H9 (cell line): ENCODE data around the gene QDPR. TPM values are rescaled to one million over a fixed set of nuclear protein-coding genes. Genes with fewer than 3 reads are reported as not detected.

Experiments
- DNase-seq: peaks from one replicate; pipeline ENCODE4 v3.0.0-alpha.2; 2017
- H2AFZ ChIP-seq: one replicate; pipeline ENCODE4 v1.6.1; 2013; ENCODE audit warnings: mild to moderate bottlenecking, low read length, control low read depth, moderate library complexity
- H2AK5ac ChIP-seq: 2 replicates; pipeline ENCODE4 v1.6.1; 2013; ENCODE audit warnings: low read length, control low read depth, mixed read lengths; ENCODE audit not compliant: insufficient read length
- H2BK120ac ChIP-seq: one replicate; pipeline ENCODE4 v1.6.1; 2013; ENCODE audit warnings: low read depth, mild to moderate bottlenecking, low read length, control low read depth, inconsistent platforms; ENCODE audit not compliant: poor library complexity, severe bottlenecking
- H2BK12ac ChIP-seq: 2 replicates; pipeline ENCODE4 v1.6.1; 2013; ENCODE audit warnings: low read length, control low read depth, mixed read lengths, low read depth; ENCODE audit not compliant: insufficient read length
- H2BK15ac ChIP-seq: 2 replicates; pipeline ENCODE4 v1.6.1; 2013; ENCODE audit warnings: low read depth, low read length, control low read depth
- H2BK20ac ChIP-seq: one replicate; pipeline ENCODE4 v1.6.1; 2013; ENCODE audit warnings: low read depth, mild to moderate bottlenecking, low read length, control low read depth, inconsistent platforms; ENCODE audit not compliant: poor library complexity, severe bottlenecking
- H2BK5ac ChIP-seq: 2 replicates; pipeline ENCODE4 v1.6.1; 2013; ENCODE audit warnings: low read length, control low read depth, mixed read lengths; ENCODE audit not compliant: insufficient read length
- H3K14ac ChIP-seq: 2 replicates; pipeline ENCODE4 v1.6.1; 2013; ENCODE audit warnings: low read length, control low read depth; ENCODE audit not compliant: insufficient read depth
- H3K18ac ChIP-seq: 2 replicates; pipeline ENCODE4 v1.6.1; 2013; ENCODE audit warnings: low read depth, mild to moderate bottlenecking, mixed read lengths, low read length, control low read depth; ENCODE audit not compliant: insufficient read length
- H3K23ac ChIP-seq: 2 replicates; pipeline ENCODE4 v1.6.1; 2013; ENCODE audit warnings: low read length, control low read depth, mixed read lengths, low read depth; ENCODE audit not compliant: insufficient read length
- H3K23me2 ChIP-seq: 2 replicates; pipeline ENCODE4 v1.6.1; 2013; ENCODE audit warnings: low read depth, mild to moderate bottlenecking, mixed read lengths, low read length, control low read depth; ENCODE audit not compliant: insufficient read length, poor library complexity, severe bottlenecking
- H3K27ac ChIP-seq: 2 replicates; pipeline ENCODE4 v1.5.1; 2013; ENCODE audit warnings: low read length, control low read depth, mixed read lengths, low read depth; ENCODE audit not compliant: insufficient read length
- H3K27me3 ChIP-seq: 2 replicates; pipeline ENCODE4 v1.6.1; 2013; ENCODE audit warnings: low read length, control low read depth, inconsistent platforms; ENCODE audit not compliant: insufficient read depth
- H3K4ac ChIP-seq: 2 replicates; pipeline ENCODE4 v1.6.1; 2013; ENCODE audit warnings: low read depth, mild to moderate bottlenecking, control low read depth, inconsistent platforms, low read length, moderate library complexity
- H3K4me1 ChIP-seq: 2 replicates; pipeline ENCODE4 v1.6.1; 2013; ENCODE audit warnings: low read length, control low read depth, inconsistent platforms; ENCODE audit not compliant: insufficient read depth
- H3K4me2 ChIP-seq: 2 replicates; pipeline ENCODE4 v1.6.1; 2013; ENCODE audit warnings: low read length, control low read depth, mixed read lengths; ENCODE audit not compliant: insufficient read length, insufficient read depth
- H3K56ac ChIP-seq: 2 replicates; pipeline ENCODE4 v1.6.1; 2013; ENCODE audit warnings: low read depth, mild to moderate bottlenecking, mixed read lengths, low read length, control low read depth; ENCODE audit not compliant: insufficient read length
- H3K79me1 ChIP-seq: 2 replicates; pipeline ENCODE4 v1.6.1; 2013; ENCODE audit warnings: low read depth, mild to moderate bottlenecking, moderate library complexity, low read length, control low read depth, inconsistent platforms; ENCODE audit not compliant: insufficient read depth, poor library complexity, severe bottlenecking
- H3K79me2 ChIP-seq: 2 replicates; pipeline ENCODE4 v1.6.1; 2013; ENCODE audit warnings: low read length, control low read depth, inconsistent platforms; ENCODE audit not compliant: insufficient read depth
- H3K9ac ChIP-seq: 2 replicates; pipeline ENCODE4 v1.6.1; 2013; ENCODE audit warnings: low read length, control low read depth, mixed read lengths; ENCODE audit not compliant: insufficient read length; ENCODE audit errors: extremely low read depth
- H3K9me3 ChIP-seq: one replicate; pipeline ENCODE4 v1.6.1; 2013; ENCODE audit warnings: low read depth, low read length, inconsistent platforms; ENCODE audit not compliant: control insufficient read depth
- H3T11ph ChIP-seq: one replicate; pipeline ENCODE4 v1.6.1; 2013; ENCODE audit warnings: mild to moderate bottlenecking, low read length, control low read depth, inconsistent platforms
- H4K20me1 ChIP-seq: one replicate; pipeline ENCODE4 v1.6.1; 2013; ENCODE audit not compliant: control insufficient read depth, insufficient read length, insufficient read depth
- H4K5ac ChIP-seq: 2 replicates; pipeline ENCODE4 v1.6.1; 2013; ENCODE audit warnings: low read depth, mild to moderate bottlenecking, mixed read lengths, low read length, control low read depth; ENCODE audit not compliant: insufficient read length
- H4K8ac ChIP-seq: replicated peaks from 2 replicates; pipeline ENCODE4 v1.6.1; 2013; ENCODE audit warnings: low read length, control low read depth, mixed read lengths, low read depth; ENCODE audit not compliant: insufficient read length
- H4K91ac ChIP-seq: 2 replicates; pipeline ENCODE4 v1.6.1; 2013; ENCODE audit warnings: low read depth, mild to moderate bottlenecking, moderate library complexity, mixed read lengths, low read length, control low read depth; ENCODE audit not compliant: insufficient read length
- H3K27ac Mint-ChIP-seq, 3 experiments: 2 replicates in 2 of 3; 3 replicates in 1 of 3; pipeline ENCODE4 v1.8.0; 2020 to 2021; ENCODE audit warnings: mixed read lengths in 3 of 3, mild to moderate bottlenecking in 1 of 3, moderate library complexity in 1 of 3
- H3K27me3 Mint-ChIP-seq: 2 replicates; pipeline ENCODE4 v1.8.0; 2021; ENCODE audit warnings: low read depth, mild to moderate bottlenecking, moderate library complexity, mixed read lengths
- H3K36me3 Mint-ChIP-seq, 3 experiments: 2 replicates in 2 of 3; 3 replicates in 1 of 3; pipeline ENCODE4 v1.8.0; 2020 to 2021; ENCODE audit warnings: low read depth in 3 of 3, mixed read lengths in 3 of 3; ENCODE audit not compliant: insufficient read depth in 1 of 3
- H3K4me1 Mint-ChIP-seq, 2 experiments: 2 replicates each; pipeline ENCODE4 v1.8.0; 2020; ENCODE audit warnings: mixed read lengths in 2 of 2
- H3K4me3 Mint-ChIP-seq, 2 experiments: 2 replicates in 1 of 2; 3 replicates in 1 of 2; pipeline ENCODE4 v1.8.0; 2020 to 2021; ENCODE audit warnings: mild to moderate bottlenecking in 2 of 2, mixed read lengths in 2 of 2, moderate library complexity in 1 of 2
- H3K9me3 Mint-ChIP-seq, 2 experiments: 2 replicates in 1 of 2; 3 replicates in 1 of 2; pipeline ENCODE4 v1.8.0; 2020; ENCODE audit warnings: mild to moderate bottlenecking in 2 of 2, mixed read lengths in 2 of 2, moderate library complexity in 1 of 2
- WGBS: extraction: QIAGEN DNeasy Blood & Tissue Kit; methylation state at CpG from one replicate; pipeline ENCODE4 v1.1.7; 2013; ENCODE audit warnings: missing lambda C conversion rate, low lambda C conversion rate, mixed read lengths; ENCODE audit not compliant: insufficient read length; ENCODE audit errors: extremely low coverage; 5-methylcytosine and 5-hydroxymethylcytosine counted together
- total RNA-seq: library from RNA; stranded (reverse); gene quantifications from 2 replicates; pipeline ENCODE4 v1.2.1, GENCODE V29; 2021
- TF ChIP-seq, protein P1 (sequence below): fragments of 200-600 bp; sonication (generic); conservative IDR thresholded peaks from 3 replicates; pipeline ENCODE4 v1.8.0; 2021; ENCODE audit warnings: antibody characterized with exemption, mild to moderate bottlenecking

Gene QDPR
- total RNA-seq, 1 experiment from 2014 or later, result 23.5 TPM

DNA sequence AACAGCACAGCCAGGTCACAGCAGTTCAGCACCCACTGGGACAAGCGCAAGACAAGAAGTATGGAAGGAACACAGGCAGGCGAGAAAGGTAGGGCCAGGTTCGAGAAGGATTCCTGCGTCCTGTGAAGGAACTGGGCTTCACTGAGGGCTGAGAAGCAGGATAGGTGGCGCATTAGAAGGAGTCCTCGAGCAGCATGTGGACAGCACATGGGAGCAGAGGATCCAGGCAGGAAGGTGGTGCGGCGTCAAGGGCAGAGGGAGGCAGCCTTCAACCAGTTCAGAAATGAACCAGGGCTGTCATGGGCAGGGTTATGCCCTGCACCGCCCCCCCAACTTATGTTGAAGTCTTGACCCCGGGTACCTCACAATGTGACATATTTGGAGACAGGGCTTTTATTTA lies 34.3 kb upstream of the QDPR start:
- no peak overlapping the region for H2BK15ac ChIP-seq
- no peak overlapping the region for H3K14ac ChIP-seq
- Mint-ChIP-seq H3K9me3 (no peaks in the 10 kb centered on the region; a peak in 1 of 5 replicates), H3K27ac (no peak overlapping the region), H3K36me3 (no peaks in the 10 kb centered on the region), H3K4me1 (peaks cover 8 to 14% of the 10 kb centered on the region in 2 experiments), H3K4me3 (peak overlapping the region in 1 of 2 experiments; percentile 2; a peak in 1 of 5 replicates), H3K27me3 (peaks cover 48% of the 10 kb centered on the region)
- H3K9me3 ChIP-seq, result no peaks in the 10 kb centered on the region
- no peaks in the 10 kb centered on the region for H3K79me1 ChIP-seq
- no peaks in the 10 kb centered on the region for H4K20me1 ChIP-seq
- H3K18ac ChIP-seq, result no peak overlapping the region
- peaks cover 1% of the 10 kb centered on the region; the same call in 1 of the 2 replicates for H3K4me1 ChIP-seq
- H4K91ac ChIP-seq, result no peak overlapping the region
- H3K4me2 ChIP-seq, result no peak overlapping the region
- H4K5ac ChIP-seq, result no peak overlapping the region
- WGBS, result no CpG with 5 or more reads among the region's 10 CpGs
- no peaks in the 10 kb centered on the region for H3K23me2 ChIP-seq
- no peak overlapping the region for H2AK5ac ChIP-seq
- no peak overlapping the region for H3T11ph ChIP-seq
- no peak overlapping the region for H3K56ac ChIP-seq
- H3K4ac ChIP-seq, result no peak overlapping the region
- no peak overlapping the region for H3K9ac ChIP-seq
- no peak overlapping the region for H4K8ac ChIP-seq
- H2AFZ ChIP-seq, result no peak overlapping the region
- H2BK20ac ChIP-seq, result no peak overlapping the region
- peaks cover 4% of the 10 kb centered on the region; the same call in 1 of the 2 replicates for H3K27me3 ChIP-seq
- TF ChIP-seq, protein P1, sequence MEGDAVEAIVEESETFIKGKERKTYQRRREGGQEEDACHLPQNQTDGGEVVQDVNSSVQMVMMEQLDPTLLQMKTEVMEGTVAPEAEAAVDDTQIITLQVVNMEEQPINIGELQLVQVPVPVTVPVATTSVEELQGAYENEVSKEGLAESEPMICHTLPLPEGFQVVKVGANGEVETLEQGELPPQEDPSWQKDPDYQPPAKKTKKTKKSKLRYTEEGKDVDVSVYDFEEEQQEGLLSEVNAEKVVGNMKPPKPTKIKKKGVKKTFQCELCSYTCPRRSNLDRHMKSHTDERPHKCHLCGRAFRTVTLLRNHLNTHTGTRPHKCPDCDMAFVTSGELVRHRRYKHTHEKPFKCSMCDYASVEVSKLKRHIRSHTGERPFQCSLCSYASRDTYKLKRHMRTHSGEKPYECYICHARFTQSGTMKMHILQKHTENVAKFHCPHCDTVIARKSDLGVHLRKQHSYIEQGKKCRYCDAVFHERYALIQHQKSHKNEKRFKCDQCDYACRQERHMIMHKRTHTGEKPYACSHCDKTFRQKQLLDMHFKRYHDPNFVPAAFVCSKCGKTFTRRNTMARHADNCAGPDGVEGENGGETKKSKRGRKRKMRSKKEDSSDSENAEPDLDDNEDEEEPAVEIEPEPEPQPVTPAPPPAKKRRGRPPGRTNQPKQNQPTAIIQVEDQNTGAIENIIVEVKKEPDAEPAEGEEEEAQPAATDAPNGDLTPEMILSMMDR, result no peak
- H2BK5ac ChIP-seq, result no peak overlapping the region
- H2BK120ac ChIP-seq, result no peak overlapping the region
- no peak for DNase-seq
- H2BK12ac ChIP-seq, result no peak overlapping the region
- no peaks in the 10 kb centered on the region for H3K79me2 ChIP-seq
- no peak overlapping the region for H3K23ac ChIP-seq
- H3K27ac ChIP-seq, result no peak overlapping the region
